Fibroblast of villous mesenchyme (primary cell): ENCODE data around the gene DLX5. TPM values are rescaled to one million over a fixed set of nuclear protein-coding genes. Genes with fewer than 3 reads are reported as not detected.

ENCODE experiments used
- DNase-seq: peaks from one replicate; pipeline ENCODE4 v3.0.0-alpha.2; 2010; ENCODE audit warnings: low read depth
- H3K4me3 ChIP-seq: 2 replicates; pipeline ENCODE4 v1.5.1; 2011; ENCODE audit warnings: low read depth, mild to moderate bottlenecking, low read length
- total RNA-seq: library from RNA; depleted of rRNA; stranded (reverse); fragments of >200 nt; gene quantifications from 2 replicates; pipeline ENCODE4 v1.2.3, GENCODE V29; 2012
- TF ChIP-seq, protein P1 (sequence below): IDR thresholded peaks from 2 replicates; pipeline ENCODE4 v1.5.1; 2012; ENCODE audit warnings: low read depth, mild to moderate bottlenecking, low read length; ENCODE audit not compliant: insufficient read depth

DLX5 gene
- total RNA-seq, 1 donor = not detected

DNA sequence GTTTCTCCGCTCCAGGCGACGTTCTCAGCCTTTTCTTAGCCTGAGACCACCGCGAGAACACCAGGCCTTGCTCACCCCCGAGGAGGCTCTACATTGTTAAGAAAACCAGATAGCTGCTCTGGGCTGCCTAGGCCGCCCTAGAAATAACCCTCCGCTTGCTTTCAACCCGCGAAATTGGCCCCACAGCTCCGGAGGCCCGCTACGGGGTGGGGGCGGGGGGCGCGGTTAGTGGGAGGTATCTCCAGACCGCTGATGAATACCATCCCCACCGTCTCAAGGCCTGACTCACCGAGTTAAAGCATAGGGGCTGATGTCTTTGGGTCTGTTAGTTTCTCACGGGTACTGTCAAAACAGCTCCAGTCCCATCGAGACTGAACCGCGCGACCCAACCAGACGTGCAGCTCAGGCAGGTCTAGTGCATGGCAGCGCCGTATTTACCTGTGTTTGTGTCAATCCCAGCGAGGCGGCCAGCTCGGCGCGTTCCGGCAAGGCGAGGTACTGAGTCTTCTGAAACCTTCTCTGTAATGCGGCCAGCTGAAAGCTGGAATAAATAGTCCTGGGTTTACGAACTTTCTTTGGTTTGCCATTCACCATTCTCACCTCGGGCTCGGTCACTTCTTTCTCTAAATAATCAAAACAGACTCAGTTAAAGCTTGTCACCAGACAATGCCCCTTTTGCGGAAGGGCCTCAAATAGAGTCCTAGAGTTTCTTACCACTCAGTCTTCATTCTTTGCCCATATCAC, 2.7 kb downstream of the DLX5 start:
- TF ChIP-seq, protein P1, sequence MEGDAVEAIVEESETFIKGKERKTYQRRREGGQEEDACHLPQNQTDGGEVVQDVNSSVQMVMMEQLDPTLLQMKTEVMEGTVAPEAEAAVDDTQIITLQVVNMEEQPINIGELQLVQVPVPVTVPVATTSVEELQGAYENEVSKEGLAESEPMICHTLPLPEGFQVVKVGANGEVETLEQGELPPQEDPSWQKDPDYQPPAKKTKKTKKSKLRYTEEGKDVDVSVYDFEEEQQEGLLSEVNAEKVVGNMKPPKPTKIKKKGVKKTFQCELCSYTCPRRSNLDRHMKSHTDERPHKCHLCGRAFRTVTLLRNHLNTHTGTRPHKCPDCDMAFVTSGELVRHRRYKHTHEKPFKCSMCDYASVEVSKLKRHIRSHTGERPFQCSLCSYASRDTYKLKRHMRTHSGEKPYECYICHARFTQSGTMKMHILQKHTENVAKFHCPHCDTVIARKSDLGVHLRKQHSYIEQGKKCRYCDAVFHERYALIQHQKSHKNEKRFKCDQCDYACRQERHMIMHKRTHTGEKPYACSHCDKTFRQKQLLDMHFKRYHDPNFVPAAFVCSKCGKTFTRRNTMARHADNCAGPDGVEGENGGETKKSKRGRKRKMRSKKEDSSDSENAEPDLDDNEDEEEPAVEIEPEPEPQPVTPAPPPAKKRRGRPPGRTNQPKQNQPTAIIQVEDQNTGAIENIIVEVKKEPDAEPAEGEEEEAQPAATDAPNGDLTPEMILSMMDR = no peak
- DNase-seq = no peak
- H3K4me3 ChIP-seq = no peak overlapping the region

DNA sequence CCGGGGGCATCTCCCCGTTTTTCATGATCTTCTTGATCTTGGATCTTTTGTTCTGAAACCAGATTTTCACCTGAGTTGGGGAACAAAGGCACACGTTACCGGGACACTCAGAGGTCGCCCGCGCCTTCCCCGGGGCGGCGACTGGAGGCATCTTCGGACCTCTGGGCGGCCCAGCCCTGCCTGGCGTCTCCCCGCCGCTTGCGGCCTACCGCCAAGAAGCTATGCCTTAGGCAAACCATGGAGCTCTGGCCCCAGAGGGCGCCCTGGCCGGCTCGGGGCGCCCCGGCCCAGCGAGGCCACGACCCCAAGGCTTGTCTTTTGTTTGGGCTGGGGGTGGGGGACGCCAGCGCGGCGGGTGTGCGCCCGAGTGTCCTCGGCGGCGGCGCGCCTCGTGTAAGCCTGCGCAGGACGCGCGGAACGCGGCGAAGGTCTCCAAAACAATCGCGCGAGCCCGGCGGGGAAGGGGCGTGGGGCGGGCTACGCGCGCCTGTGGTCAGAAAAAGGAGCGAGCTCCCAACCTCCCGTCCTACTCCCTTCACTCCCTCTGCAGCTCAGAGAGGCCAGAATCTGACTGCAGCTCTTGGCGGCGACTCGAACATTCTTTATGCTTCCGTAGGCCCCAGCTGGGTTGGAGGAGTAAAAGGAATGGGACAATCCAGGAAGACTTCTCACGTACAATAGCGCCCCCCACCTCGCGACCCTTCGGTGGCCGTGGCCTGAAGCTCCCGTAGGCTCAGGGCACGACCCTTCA, 3.5 kb downstream of the DLX5 start:
- TF ChIP-seq, protein P1 = no peak
- DNase-seq = no peak
- no peak overlapping the region for H3K4me3 ChIP-seq

DNA sequence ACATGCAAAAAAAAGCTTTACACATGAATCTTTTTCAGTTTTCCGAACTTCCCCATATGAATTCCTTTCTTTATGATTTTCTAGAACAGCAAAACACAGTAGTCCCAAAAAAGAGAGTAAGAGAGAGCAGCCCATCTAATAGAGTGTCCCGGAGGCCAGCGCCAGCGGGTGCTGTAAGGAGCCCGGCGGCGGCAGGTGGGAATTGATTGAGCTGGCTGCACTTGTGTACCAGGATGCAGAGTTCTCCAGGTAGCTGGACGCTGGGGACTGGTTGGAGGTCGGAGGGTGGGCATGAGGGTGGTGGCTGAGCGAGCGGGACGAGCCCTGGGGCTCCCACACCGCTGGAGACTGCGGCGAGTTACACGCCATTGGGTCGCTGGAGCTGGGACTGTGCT, 4.0 kb downstream of the DLX5 start:
- TF ChIP-seq, protein P1 = no peak
- DNase-seq = no peak
- no peak overlapping the region for H3K4me3 ChIP-seq

DNA sequence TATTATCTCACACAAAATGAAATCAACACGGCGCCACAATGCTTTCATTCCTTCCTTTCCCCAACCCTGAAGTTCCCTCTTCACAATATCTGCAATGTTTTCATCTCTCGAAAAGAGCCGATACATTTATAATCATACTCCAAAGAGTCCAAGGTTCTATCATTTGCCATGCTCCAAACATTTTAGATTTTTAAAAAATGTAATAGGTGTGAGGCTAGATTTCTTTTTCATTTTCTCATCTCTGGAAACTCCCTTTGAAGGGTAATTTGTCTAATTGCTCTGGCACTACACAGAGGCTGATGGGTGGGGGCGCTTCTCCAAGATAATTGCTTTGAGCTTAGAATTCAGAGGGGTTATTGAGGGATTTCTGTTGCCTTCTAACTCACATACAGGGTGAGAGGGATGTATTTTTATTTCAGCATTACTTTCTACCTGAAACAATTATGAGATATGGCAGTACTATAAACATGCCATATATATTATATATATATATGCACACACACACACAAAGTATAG, 4.9 kb downstream of the DLX5 start:
- DNase-seq = no peak
- TF ChIP-seq, protein P1 = no peak
- H3K4me3 ChIP-seq = no peak overlapping the region

DNA sequence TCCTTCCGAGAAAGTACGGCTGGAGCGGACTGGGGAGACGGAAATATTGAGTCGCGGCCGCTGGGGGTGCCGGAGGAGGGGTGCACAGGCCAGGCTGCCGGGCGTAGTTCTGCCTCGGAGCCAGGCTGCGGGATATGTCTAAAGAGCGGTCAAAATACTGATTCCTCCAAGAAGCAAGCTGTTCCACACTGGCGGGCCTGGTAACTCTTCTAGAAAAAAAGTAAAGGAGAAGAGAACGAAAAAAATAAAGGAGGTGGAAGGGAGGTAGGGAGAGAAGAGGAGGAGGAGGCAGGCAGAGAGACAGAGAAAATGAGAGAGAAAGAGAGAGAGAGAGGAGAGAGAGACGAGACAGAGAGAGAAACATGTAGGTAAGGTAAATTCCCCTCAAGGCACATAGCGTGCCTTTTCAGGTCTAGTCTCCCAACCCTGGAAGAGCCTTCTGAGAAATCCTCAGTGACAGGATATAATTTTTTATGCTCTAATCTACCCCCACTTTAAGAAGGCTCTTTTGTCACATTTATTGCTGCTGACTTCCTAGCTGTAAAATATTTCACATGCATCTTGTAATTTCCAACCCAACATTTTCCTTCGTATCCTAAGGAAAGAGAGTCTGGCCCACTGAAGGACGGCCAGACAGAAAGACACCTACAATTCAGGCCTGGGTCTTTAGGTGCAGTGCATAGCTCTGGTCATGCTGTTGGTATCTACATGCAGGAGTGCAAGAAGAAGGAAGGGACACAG, 5.7 kb downstream of the DLX5 start:
- no peak for DNase-seq
- H3K4me3 ChIP-seq = no peak overlapping the region
- TF ChIP-seq, protein P1 = no peak

DNA sequence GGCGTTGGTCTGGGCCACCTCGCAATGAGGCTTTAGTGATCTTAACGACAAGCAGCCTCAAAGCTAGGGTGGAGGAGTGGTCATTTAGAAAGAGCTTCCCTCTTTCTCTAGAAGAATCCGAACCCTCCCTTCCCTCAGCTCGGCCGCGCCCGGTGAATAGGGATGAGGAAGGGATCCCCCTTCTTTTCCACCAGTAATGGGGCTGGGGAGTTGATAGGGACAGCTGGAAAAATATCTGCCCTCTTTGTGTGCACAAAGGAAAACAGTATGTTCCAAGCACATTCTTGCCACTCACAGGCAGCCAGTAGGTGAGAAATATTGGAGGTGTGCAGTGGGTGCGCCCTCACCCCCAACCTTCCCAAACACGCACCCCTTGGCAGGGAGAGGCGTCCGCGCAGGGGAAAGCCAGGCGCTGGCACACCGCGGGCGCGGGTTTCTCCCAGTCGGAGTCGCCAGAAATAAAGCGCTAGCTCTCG, 6.5 kb downstream of the DLX5 start:
- TF ChIP-seq, protein P1 = no peak
- DNase-seq = no peak
- H3K4me3 ChIP-seq = no peak overlapping the region
